GM23248 (cell line): ENCODE data around the gene ATP7B.

Source experiments
- EZH2 ChIP-seq: fragments of 200-600 bp; sonication (generic); IDR thresholded peaks from 2 replicates; pipeline ENCODE4 v1.6.1; 2018; ENCODE audit warnings: antibody characterized with exemption, mild to moderate bottlenecking; ENCODE audit not compliant: insufficient read depth, poor library complexity, severe bottlenecking
- EZH2phosphoT487 ChIP-seq: fragments of 200-600 bp; sonication (generic); IDR thresholded peaks from 2 replicates; pipeline ENCODE4 v1.6.1; 2018; ENCODE audit warnings: antibody characterized with exemption, moderate library complexity, mild to moderate bottlenecking, low read depth; ENCODE audit not compliant: insufficient read depth

- no peak for TF ChIP-seq EZH2phosphoT487
- TF ChIP-seq EZH2: no peak
Observed at GRCh38 chr13:51906581-51906980, 104.7 kb downstream of the ATP7B start.
